Esophagus muscularis mucosa (tissue), 3 donors: ENCODE measurements around the gene MEF2A.

ENCODE experiments used
- CTCF ChIP-seq, 3 experiments: fragments of 200-600 bp in 2 of 3; fragments of 450-650 bp in 1 of 3; sonication (generic) in 2 of 3; IDR thresholded peaks; one replicate each; pipeline ENCODE4 v1.5.1; 2017 to 2019; ENCODE audit warnings: antibody characterized with exemption in 3 of 3, mild to moderate bottlenecking in 2 of 3, moderate library complexity in 1 of 3
- POLR2AphosphoS5 ChIP-seq, 2 donors: sonication (generic); formaldehyde crosslinking; IDR thresholded peaks; one replicate each; pipeline ENCODE4 v1.6.1; 2017; ENCODE audit warnings: antibody characterized with exemption in 2 of 2

GRCh38 chr15:99564221-99565048, 1.3 kb upstream of the MEF2A start:
- peak in 1 of 3 experiments; percentile 13 for TF ChIP-seq CTCF (IDR thresholded peaks at IDR 0.05)
- TF ChIP-seq POLR2AphosphoS5 (IDR thresholded peaks at IDR 0.05), result no peak
